Ishikawa (cell line): ENCODE measurements around the gene DIAPH3.

Source experiments
- EGR1 ChIP-seq: IDR thresholded peaks from 2 replicates; pipeline ENCODE4 v1.6.1; 2012
- EP300 ChIP-seq: IDR thresholded peaks from 2 replicates; pipeline ENCODE4 v1.6.1; 2012; ENCODE audit warnings: borderline replicate concordance
- FOXM1 ChIP-seq: IDR thresholded peaks from 2 replicates; pipeline ENCODE4 v1.6.1; 2012; ENCODE audit warnings: low read depth, borderline replicate concordance
- MAX ChIP-seq: IDR thresholded peaks from 2 replicates; pipeline ENCODE4 v1.6.1; 2012
- NFIC ChIP-seq: IDR thresholded peaks from 2 replicates; pipeline ENCODE4 v1.6.1; 2012
- TAF1 ChIP-seq: IDR thresholded peaks from 2 replicates; pipeline ENCODE4 v1.6.1; 2012; ENCODE audit warnings: low read depth, mild to moderate bottlenecking
- TCF12 ChIP-seq: IDR thresholded peaks from 2 replicates; pipeline ENCODE4 v1.6.1; 2012; ENCODE audit warnings: low read depth
- USF1 ChIP-seq: IDR thresholded peaks from 2 replicates; pipeline ENCODE4 v1.6.1; 2012
- YY1 ChIP-seq: IDR thresholded peaks from 2 replicates; pipeline ENCODE4 v1.6.1; 2012; ENCODE audit warnings: low read depth
- TF ChIP-seq, protein P1 (sequence below): IDR thresholded peaks from 2 replicates; pipeline ENCODE4 v1.6.1; 2012; ENCODE audit warnings: low read depth, mild to moderate bottlenecking

DNA sequence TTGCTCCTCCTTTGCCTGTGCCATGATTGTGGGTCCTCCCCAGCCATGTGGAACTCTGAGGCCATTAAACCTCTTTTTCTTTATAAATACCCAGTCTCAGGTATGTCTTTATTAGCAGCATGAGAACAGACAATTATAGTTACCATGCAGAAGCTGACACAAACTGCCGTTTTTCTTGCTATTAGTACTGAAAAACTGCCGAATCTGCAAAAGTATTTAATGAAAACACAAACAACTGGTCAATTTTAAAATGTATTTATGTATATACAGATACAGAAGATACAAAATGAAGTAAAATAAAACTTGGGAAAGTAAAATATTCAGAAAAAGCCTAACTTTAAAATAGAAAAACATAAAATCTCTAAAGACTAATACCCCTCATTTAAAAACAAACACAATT is 206.3 kb downstream of the DIAPH3 start:
- no peak for TF ChIP-seq USF1
- TF ChIP-seq, protein P1, sequence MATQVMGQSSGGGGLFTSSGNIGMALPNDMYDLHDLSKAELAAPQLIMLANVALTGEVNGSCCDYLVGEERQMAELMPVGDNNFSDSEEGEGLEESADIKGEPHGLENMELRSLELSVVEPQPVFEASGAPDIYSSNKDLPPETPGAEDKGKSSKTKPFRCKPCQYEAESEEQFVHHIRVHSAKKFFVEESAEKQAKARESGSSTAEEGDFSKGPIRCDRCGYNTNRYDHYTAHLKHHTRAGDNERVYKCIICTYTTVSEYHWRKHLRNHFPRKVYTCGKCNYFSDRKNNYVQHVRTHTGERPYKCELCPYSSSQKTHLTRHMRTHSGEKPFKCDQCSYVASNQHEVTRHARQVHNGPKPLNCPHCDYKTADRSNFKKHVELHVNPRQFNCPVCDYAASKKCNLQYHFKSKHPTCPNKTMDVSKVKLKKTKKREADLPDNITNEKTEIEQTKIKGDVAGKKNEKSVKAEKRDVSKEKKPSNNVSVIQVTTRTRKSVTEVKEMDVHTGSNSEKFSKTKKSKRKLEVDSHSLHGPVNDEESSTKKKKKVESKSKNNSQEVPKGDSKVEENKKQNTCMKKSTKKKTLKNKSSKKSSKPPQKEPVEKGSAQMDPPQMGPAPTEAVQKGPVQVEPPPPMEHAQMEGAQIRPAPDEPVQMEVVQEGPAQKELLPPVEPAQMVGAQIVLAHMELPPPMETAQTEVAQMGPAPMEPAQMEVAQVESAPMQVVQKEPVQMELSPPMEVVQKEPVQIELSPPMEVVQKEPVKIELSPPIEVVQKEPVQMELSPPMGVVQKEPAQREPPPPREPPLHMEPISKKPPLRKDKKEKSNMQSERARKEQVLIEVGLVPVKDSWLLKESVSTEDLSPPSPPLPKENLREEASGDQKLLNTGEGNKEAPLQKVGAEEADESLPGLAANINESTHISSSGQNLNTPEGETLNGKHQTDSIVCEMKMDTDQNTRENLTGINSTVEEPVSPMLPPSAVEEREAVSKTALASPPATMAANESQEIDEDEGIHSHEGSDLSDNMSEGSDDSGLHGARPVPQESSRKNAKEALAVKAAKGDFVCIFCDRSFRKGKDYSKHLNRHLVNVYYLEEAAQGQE, result no peak
- no peak for TF ChIP-seq TAF1
- TF ChIP-seq NFIC, result no peak
- TF ChIP-seq EGR1, result no peak
- no peak for TF ChIP-seq EP300
- no peak for TF ChIP-seq MAX
- no peak for TF ChIP-seq FOXM1
- TF ChIP-seq TCF12, result no peak
- TF ChIP-seq YY1, result no peak
